GM21723 (cell line): ENCODE results near the gene EPPIN.
"Not testable (repeated sequence)": the region's sequence is repeated elsewhere in the genome, so short reads cannot be mapped to it uniquely, and the experiment has no call there.

Experiments
- ATAC-seq: cut with Tn5 transposase; IDR thresholded peaks from one replicate; pipeline ENCODE4 v1.9.1; 2021; ENCODE audit warnings: mild to moderate bottlenecking, moderate library complexity; ENCODE audit not compliant: unreplicated experiment

The EPPIN gene

DNA sequence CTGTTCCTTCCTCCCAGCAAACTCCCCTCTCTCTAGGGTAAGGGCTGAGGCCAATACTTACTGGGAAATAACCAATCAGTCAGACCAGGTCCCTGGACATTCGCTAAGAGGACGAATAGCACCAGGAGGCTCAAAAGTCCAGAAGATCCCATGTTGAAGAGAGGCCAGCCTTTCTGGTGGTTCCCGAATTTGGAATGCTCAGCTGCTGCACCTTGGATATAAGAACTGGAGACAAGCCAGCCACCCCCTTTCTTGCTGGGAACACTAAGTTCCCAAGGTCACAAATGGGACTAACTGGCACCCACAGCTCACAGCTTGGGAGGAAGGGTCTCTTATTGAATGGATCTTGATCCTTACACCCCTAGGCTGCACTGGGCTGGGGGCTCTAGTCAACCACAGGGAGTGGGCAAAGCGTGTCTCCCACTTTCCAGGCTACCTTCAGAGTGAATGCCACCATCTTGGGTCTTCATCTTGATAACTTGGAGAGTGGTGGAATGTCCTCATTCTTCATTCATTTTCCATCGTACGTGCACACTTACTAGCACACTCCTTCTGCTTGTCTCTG, at the start of gene EPPIN:
EPPIN (minus strand) TSS at position 196 of the 565 bp plus-strand sequence; CDS start at position 152, 44 bp downstream.
- no peak for ATAC-seq

DNA sequence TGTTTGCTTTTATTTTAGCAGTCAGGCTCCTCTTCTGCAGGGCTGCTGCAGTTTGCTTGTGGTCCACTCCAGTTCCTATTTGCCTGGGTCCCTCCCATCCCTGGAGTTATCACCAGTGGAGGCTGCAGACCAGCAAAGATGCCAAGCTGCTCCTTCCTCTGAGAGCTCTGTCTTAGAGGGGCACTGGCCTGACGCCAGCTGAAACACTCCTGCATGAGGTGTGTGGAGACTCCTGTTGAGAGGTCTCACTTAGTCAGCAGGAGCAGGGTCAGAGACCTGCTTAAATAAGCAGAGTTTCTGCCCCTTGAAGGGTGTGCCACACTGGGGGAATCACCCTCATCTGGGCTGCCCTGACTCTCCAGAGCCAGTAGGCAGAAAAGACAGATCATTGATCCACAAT, 48.0 kb upstream of the EPPIN start:
- no peak for ATAC-seq

- ATAC-seq, result no peak
Measured at GRCh38 chr20:45593498-45593897, 46.3 kb upstream of the EPPIN start.

- no peak for ATAC-seq
Measured at GRCh38 chr20:45592574-45593189, 45.5 kb upstream of the EPPIN start.

DNA sequence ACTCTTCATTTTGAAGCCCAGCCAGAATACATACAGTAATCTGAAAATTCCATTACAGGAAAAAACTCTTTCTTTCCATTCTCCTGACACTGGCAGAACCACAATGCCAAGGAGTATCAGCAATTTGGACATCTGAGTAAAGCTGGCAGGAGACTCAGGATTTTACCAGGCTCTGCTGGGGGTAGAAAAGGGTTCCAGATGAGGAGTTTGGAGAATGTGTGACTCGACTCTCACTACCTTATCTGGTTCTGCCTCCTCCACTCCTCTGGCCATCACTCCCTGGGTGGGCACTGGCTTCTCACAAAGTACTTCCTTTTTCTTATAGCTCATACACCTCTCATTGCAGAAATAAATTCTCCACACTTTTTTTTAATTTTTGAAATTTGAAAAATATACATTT, 42.5 kb upstream of the EPPIN start:
- no peak for ATAC-seq

- no peak for ATAC-seq
Measured at GRCh38 chr20:45588800-45589199, 41.6 kb upstream of the EPPIN start.

DNA sequence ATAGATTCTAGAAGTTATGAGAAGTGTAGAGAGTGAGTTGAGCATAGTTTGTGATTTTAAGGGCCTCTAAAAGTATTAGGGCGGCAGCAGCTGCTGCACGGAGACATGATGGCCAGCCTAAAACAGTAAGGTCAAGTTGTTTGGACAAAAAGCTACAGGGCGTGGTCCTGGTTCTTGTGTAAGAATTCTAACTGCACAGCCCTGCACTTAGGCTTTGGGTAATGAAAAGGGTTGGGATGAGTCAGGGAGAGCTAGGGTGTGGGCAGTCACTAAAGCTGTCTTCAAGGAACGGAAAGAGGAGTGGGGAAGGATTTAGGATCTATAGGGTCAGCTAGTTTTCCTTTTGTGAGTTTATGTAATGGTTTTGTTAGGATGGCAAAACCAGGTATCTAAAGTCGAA, 38.8 kb upstream of the EPPIN start:
- not testable (repeated sequence) for ATAC-seq

GRCh38 chr20:45584294-45584693, 37.1 kb upstream of the EPPIN start:
- not testable (repeated sequence) for ATAC-seq

DNA sequence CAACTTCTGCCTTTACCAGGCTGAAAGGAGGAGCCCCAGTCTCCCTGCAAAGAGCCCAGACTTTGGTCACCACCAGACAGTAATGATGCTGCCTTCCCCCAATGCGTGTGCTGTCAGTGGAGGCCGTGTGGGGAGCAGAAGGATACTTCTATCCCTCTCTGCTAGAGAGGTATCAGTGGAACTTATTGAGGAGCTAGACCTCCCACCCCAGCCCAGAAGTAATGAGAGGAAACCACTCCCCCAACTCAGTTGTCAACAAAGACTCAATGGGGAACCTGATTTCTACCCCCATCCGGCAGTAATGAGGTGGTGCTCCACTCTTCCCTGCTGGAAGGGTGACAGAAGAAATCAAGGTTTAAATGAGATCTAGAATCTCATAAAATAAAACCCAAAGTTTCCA, 36.3 kb upstream of the EPPIN start:
- no peak for ATAC-seq

DNA sequence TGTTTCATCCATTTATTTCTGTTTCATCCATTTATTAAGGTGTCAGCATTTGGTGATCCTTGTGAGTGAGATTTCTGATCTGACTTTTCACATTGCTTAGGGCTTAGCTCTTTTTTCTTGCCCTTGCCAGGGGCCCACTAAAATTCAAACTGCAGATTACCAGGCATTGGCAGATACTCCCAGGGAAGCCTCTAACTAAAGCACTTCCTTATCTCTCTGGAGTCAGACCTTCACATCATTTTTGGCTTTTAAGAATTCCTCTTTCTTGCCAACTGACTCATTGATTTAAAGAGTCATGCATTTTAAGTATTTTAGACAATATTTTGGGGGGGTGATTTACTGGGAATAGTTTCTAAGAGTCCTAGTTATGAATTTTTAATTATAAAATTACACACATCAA, 34.5 kb upstream of the EPPIN start:
- no peak for ATAC-seq

DNA sequence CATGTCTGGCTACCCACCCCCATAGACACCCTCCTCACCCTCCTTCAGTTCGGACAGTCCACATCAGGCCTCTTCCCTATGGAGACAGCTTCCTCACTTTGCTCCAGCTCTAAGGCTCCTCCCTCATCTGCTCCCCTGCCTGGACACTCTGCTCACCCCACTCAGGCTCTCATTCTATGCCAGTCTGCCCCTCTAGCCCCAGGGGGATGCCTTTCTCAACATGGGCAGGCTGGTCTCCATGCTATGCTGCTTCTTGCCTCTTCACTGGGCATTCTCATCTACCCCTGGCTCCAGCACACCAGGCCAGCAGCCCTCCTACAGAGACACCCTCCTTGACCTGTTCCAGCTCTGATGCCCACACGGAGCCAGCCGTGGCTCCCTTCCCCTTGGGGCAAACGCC, 32.0 kb upstream of the EPPIN start, which contains the start of gene WFDC8:
WFDC8 (minus strand) TSS at position 101 of the 400 bp plus-strand sequence; CDS start at position 64, 37 bp downstream.
- no peak for ATAC-seq

- no peak for ATAC-seq
Measured at GRCh38 chr20:45578231-45578630, 31.0 kb upstream of the EPPIN start.

- ATAC-seq, result no peak
Measured at GRCh38 chr20:45576995-45577394, 29.8 kb upstream of the EPPIN start.

GRCh38 chr20:45575931-45576330, 28.7 kb upstream of the EPPIN start:
- no peak for ATAC-seq

GRCh38 chr20:45569650-45570049, 22.4 kb upstream of the EPPIN start:
- ATAC-seq, result not testable (repeated sequence)

DNA sequence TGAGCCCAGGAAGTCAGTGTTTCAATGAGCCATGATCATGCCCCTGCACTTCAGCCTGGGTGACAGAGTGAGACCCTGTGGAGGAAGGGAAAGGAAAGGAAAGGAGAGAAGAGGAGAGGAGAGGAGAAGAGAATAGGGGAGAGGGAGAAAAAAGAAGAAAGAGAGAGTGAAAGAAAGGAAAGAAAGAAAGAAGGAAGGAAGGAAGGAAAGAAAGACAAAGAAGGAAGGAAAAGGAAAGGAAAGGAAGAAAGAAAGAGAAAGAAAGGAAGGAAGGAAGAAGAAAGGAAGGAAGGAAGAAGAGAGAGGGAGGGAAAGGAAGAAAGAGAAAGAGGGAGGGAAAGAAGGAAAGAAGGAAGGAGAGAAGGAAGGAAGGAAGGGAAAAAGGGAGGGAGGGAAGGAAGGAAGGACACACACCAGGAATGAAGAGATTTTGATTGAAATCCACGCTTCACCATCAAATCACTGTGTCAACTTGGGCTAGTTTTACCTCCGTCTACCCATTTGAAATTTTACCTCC, 17.6 kb upstream of the EPPIN start:
- ATAC-seq, result no peak

GRCh38 chr20:45555198-45555597, 8.0 kb upstream of the EPPIN start:
- no peak for ATAC-seq

DNA sequence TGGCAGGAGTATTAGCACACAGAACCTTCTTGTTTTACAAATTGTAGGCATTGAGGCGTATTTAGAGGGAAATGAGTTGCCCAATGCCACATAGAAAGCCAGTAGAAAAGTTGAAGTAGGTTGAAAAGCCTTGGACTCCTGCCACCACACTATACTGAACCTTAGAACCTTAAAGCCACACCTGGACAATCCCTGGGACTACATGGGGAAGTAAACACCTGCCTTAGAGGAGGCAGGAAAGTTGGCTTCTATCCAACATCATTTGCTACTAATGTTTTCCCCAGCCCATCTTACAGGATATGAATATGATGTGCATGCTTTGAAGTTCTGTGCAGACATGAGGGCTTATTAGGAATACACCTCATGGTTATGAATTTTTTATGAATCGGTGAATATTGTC, 5.3 kb upstream of the EPPIN start:
- no peak for ATAC-seq

DNA sequence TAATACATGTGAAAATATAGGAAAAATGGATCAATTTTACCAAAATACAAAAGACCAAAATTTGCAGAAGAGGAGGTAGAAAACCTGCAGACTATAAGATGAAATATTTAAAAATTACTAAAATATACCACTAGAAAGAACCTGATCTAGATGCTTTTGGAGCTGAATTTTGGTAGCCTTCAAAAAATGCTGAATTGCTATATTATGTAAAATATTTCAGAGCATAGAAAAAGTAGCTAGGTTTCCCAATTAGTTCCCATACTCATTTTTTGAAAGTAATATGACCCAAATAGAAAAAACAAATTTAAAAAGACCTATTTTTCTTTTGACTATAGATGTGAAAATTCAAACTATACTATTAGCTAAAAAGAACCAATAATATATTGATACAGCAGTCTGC, 3.6 kb upstream of the EPPIN start:
- no peak for ATAC-seq

DNA sequence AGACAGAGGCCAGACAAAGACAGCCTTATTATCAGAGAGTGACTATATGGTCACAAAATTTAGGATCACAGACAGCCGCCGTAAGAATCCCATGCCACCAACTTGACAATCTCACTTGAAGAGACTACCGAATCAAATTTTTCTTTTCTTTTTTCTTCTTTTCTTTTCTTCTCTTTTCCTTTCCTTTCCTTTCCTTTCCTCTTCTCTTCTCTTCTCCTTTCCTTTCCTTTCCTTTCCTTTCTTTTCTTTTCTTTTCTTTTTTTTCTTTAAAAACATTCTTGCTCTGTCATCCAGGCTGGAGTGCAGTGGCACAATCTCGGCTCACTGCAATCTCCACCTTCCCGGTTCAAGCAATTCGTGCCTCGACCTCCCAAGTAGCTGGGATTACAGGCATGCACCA, 1.2 kb upstream of the EPPIN start:
- ATAC-seq, result no peak

GRCh38 chr20:45545754-45546453, 1.3 kb downstream of the EPPIN start:
- no peak for ATAC-seq

DNA sequence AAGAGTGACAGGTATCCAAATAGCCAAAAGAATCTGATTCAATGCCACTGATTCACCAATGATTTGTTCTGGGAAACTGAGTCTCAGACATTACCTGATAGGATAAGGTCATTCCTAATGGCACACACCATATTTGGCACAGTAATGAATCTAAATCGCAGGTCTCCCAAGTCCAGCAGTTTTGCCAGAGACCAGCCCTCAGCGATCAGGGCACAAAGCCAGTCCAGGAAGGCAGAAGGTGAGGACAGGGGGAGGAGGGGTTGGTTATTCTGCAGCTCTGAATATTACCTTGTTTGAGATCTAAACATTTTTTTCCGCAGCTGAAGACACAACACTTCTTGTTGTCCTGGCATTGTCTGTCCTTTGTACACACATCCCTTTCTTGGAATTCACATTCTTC, 1.9 kb downstream of the EPPIN start:
- no peak for ATAC-seq
